Aorta (tissue), 5 donors: ENCODE data around the gene C6orf132. TPM values are rescaled to one million over a fixed set of nuclear protein-coding genes. Genes with fewer than 3 reads are reported as not detected.
"Not testable (repeated sequence)": the region's sequence is repeated elsewhere in the genome, so short reads cannot be mapped to it uniquely, and the experiment has no call there.

Source experiments
- ATAC-seq: fragments of 200-7000 bp; cut with Tn5 transposase; one replicate; pipeline ENCODE4 v1.9.1; 2022; ENCODE audit warnings: moderate library complexity; ENCODE audit not compliant: low FRiP score
- DNase-seq, 2 donors: peaks; one replicate each; pipeline ENCODE4 v3.0.0-alpha.2; 2020
- H3K27ac ChIP-seq, 2 donors: one replicate each; pipeline ENCODE4 v1.5.1; 2013; ENCODE audit warnings: low read length in 2 of 2, mild to moderate bottlenecking in 2 of 2, moderate library complexity in 2 of 2, control low read depth in 1 of 2, inconsistent platforms in 1 of 2, low read depth in 1 of 2
- H3K27me3 ChIP-seq, 2 donors: one replicate each; pipeline ENCODE4 v1.6.1; 2013; ENCODE audit warnings: control low read depth in 1 of 2, low read length in 1 of 2, mild to moderate bottlenecking in 1 of 2, moderate library complexity in 1 of 2; ENCODE audit not compliant: insufficient read depth in 2 of 2, control insufficient read depth in 1 of 2
- H3K36me3 ChIP-seq, 2 donors: one replicate each; pipeline ENCODE4 v1.6.1; 2013; ENCODE audit warnings: control low read depth in 1 of 2, low read length in 1 of 2, mild to moderate bottlenecking in 1 of 2; ENCODE audit not compliant: insufficient read depth in 2 of 2, control insufficient read depth in 1 of 2
- H3K4me1 ChIP-seq, 2 donors: one replicate each; pipeline ENCODE4 v1.6.1; 2013; ENCODE audit warnings: low read length in 2 of 2, control low read depth in 1 of 2, mild to moderate bottlenecking in 1 of 2, moderate library complexity in 1 of 2; ENCODE audit not compliant: insufficient read depth in 2 of 2, control insufficient read depth in 1 of 2
- H3K4me3 ChIP-seq, 2 donors: one replicate each; pipeline ENCODE4 v1.5.1; 2013; ENCODE audit warnings: low read length in 2 of 2, control low read depth in 1 of 2, mild to moderate bottlenecking in 1 of 2
- H3K9me3 ChIP-seq: one replicate; pipeline ENCODE4 v1.6.1; 2013; ENCODE audit warnings: mild to moderate bottlenecking, low read length; ENCODE audit not compliant: control insufficient read depth
- WGBS, 2 donors: extraction: QIAGEN DNeasy Blood & Tissue Kit; methylation state at CpG; one replicate each; pipeline ENCODE4 v1.1.7; 2013; 5-methylcytosine and 5-hydroxymethylcytosine counted together
- intact Hi-C, 2 donors: fragments of 100-400 bp; cut with DNase I; formaldehyde crosslinking; loops; one replicate each; pipeline versions ENCODE4 v1.14.2 to v1.15.0; 2022
- polyA plus RNA-seq, 2 donors: library from polyadenylated mRNA; stranded (reverse); fragments of 200-250 nt; gene quantifications; one replicate each; pipeline ENCODE4 v1.2.3, GENCODE V29; 2013
- total RNA-seq, 2 donors: library from RNA; stranded (reverse); fragmentation: NEBNext Ultra II Directional; extraction: Animal tissue kit (Norgen Biotek cat#: 25700); gene quantifications; one replicate each; pipeline ENCODE4 v1.2.1, GENCODE V29; 2021
- donor health status: healthy with polysubstance abuse.
- donor health status: Bipolar disorder and iron deficiency.
- donor health status: DM: no; HTN: no; CAD: no.
- donor health status: DM: no; HTN: no; CAD: no.
- donor health status: DM: yes; HTN: yes; CAD: no.

C6orf132 gene
- total and polyA plus RNA-seq, 4 donors: 0.51 to 30.7 (median 2.4) TPM

DNA sequence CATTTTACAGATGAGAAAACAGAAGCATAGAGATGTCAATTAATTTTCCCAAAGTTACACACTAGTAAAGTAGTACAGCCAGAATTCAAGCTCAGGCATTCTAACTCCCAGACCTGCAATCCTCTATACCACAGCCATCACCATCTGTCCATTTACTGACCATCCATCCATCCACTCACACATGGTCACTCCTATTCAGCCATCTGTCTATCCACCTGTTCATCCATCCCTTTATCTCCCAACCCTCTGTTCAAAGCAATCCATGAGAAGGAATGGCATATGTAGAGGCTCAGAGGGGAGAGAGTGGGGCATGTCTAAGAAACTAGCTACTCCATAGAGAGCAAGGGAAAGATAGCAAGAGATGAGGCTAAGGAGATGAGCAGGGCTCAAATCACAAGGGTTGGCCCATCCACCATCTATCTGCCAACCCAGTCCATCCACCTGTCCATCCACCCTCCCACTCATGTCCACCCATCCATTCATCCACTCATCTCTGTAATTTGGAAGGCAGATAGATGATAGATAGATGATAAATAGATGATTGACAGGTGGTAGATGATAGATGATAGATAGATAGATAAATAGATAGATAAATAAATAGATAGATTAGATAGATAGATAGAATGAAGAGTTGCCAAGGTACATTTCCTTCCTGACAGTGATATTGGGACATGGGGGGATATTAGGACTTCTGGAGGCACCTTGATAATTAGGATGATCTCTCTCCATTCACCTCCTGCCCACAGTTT is 12.2 kb upstream of the C6orf132 start:
- Histone ChIP-seq H3K9me3 (no peaks in the 10 kb centered on the region), H3K4me3 (no peak overlapping the region), H3K4me1 (no peaks in the 10 kb centered on the region), H3K27ac (no peak overlapping the region), H3K36me3 (no peaks in the 10 kb centered on the region), H3K27me3 (no peaks in the 10 kb centered on the region)
- intact Hi-C loops: no loop called here
- ATAC-seq (no peak), DNase-seq (no peak)

DNA sequence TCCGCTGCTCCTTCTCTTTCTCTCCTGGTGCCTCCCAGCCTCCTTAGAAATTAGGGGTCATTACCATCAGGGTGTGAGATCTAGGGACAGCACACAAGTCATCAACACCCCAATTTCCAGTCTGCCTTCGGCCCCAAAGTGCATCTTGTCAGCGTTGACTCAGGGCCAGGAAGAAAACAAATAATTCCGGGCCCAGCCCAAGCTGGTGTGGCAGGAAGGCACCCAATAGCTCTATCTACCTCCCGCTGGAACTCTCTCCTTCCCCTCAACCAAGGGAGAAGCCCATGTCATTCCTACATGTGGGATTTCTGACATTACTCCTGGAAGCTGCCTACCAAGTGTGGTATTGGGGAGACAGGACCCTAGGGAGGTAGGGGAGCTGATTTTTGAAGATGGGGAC is 11.5 kb upstream of the C6orf132 start:
- Histone ChIP-seq H3K27me3 (no peaks in the 10 kb centered on the region), H3K27ac (no peak overlapping the region), H3K4me3 (no peak overlapping the region), H3K9me3 (no peaks in the 10 kb centered on the region), H3K4me1 (no peaks in the 10 kb centered on the region), H3K36me3 (no peaks in the 10 kb centered on the region)
- 65 to 68% methylated on average over 5 of the region's 5 CpGs for WGBS, 2 donors
- DNase-seq: no peak
- ATAC-seq: no peak
- intact Hi-C loops: no loop called here

DNA sequence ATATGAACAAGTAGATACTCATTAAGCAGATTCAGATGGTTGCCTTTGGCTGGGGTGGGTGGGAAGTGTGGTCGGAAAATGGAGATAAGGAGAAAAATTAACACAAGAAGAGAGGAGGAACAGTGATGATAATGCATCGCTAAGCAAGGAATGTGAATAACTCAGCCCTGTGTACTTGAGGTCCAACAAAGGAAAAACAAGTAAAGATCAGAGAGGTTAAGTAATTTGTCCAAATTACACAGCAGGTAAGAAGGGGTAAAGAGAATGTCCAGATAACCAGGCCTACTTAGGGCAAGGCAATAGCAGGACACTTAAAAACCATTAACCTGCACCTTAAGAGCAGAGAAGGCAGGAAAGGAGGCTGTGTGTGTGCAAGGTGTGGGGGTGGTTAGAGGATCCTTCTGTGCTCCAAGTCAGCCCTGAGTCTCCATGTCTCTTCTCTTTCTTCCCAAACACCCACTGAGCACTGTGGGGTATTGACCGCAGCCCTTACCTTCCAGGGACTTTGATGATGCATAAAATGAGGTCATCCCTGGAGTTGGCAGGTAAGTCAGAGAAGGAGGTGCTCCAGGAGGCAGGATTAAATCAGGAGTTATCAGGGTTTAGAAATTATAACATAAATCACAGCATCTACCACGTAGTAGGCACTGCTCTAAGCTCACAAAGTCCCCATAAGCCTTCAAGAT is 10.3 kb upstream of the C6orf132 start:
- H3K27ac ChIP-seq, DNase-seq, intact Hi-C loops, H3K4me1 ChIP-seq, H3K36me3 ChIP-seq, ATAC-seq, H3K27me3 ChIP-seq, H3K4me3 ChIP-seq, H3K9me3 ChIP-seq: not testable (repeated sequence)
- 72 to 81% methylated on average over 3 of the region's 4 CpGs for WGBS, 2 donors

DNA sequence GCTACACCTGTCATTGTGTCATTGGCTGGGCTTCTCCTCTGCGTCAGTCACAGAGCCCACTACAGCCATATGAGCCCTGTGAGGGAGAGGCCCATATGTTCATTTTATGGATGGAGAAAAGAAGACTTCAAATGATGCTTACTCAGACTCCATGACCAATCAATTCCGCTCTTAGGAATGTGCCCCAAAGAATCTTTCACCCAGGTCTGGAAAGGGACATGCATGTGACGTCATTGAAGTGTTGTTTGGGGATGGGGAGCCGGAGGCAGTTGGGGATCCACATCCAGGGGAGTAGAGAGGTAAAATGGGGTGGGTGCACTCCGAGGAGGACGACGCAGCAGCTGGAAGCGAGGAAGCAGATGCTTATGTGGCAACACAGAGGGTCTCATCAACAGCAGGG is 9.6 kb upstream of the C6orf132 start:
- 60 to 61% methylated on average over 8 of the region's 8 CpGs for WGBS, 2 donors
- Histone ChIP-seq H3K4me1 (no peaks in the 10 kb centered on the region), H3K4me3 (no peak overlapping the region), H3K27me3 (no peaks in the 10 kb centered on the region), H3K36me3 (no peaks in the 10 kb centered on the region), H3K9me3 (no peaks in the 10 kb centered on the region), H3K27ac (no peak overlapping the region)
- DNase-seq (no peak), ATAC-seq (no peak)
- intact Hi-C loops: no loop called here

DNA sequence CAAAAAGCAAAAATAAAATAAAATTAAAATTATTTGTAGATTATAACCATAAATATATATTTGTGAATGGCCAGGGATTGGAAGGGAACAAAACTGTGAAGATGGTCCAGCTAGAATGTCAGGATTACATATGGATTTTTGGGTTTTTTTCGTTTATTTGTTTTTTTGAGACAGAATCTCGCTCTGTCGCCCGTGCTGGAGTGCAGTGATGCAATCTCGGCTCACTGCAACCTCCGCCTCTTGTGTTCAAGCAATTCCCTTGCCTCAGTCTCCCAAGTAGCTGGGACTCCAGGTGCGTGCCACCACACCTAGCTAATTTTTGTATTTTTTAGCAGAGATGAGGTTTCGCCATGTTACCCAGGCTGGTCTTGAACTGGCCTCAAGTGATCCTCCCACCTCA is 7.8 kb upstream of the C6orf132 start:
- Histone ChIP-seq H3K27ac (no peak overlapping the region), H3K36me3 (no peaks in the 10 kb centered on the region), H3K27me3 (no peaks in the 10 kb centered on the region), H3K4me3 (no peak overlapping the region), H3K9me3 (no peaks in the 10 kb centered on the region), H3K4me1 (no peaks in the 10 kb centered on the region)
- intact Hi-C loops: no loop called here
- 85 to 87% methylated on average over 8 of the region's 8 CpGs for WGBS, 2 donors
- DNase-seq: no peak
- no peak for ATAC-seq

DNA sequence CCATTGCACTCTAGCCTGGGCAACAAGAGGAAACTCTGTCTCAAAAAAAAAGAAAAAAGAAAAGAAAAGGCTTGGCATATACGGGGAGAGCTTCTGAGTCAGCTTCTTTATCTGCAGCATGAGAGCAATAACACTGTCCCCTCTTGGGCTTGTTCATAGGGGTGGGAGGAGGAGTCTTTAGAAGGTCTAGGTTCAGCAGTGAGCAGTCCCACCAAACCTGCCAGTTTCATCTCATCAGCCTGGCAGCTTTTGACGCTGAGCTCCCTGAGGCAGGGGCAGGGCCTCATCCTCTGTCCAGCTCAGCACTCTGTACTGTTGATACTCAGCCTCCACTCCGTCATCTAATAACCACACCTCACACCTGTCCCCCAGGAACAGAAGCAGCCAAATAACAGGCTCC is 5.6 kb upstream of the C6orf132 start:
- H3K4me1 ChIP-seq: no peaks in the 10 kb centered on the region
- no peaks in the 10 kb centered on the region for H3K9me3 ChIP-seq
- intact Hi-C loops: no loop called here
- H3K36me3 ChIP-seq: no peaks in the 10 kb centered on the region
- no peaks in the 10 kb centered on the region for H3K27me3 ChIP-seq
- DNase-seq (no peak), ATAC-seq (no peak)
- no peak overlapping the region for H3K4me3 ChIP-seq
- no peak overlapping the region for H3K27ac ChIP-seq
- 47 to 50% methylated on average over 3 of the region's 3 CpGs for WGBS, 2 donors

DNA sequence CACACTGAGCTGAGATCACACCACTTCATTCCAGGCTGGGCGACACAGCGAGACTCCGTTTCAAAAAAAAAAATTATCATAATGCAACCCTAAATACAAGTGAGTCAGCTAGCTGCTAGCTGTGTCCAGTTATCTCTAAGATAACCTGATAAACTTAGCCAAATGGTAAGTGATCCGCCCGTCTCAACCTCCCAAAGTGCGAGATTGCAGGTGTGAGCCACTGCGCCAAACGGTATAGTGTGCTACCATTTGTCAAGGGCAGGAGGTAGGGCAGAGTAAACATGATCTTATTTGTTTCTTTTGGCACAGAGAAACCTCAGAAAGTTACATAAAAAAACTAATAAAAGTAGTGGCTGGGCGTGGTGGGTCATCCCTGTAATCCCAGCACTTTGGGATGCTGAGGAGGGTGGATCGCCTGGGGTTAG is 4.7 kb upstream of the C6orf132 start:
- Histone ChIP-seq H3K9me3 (no peaks in the 10 kb centered on the region), H3K27ac (no peak overlapping the region), H3K4me3 (no peak overlapping the region), H3K4me1 (no peaks in the 10 kb centered on the region), H3K27me3 (no peaks in the 10 kb centered on the region), H3K36me3 (no peaks in the 10 kb centered on the region)
- WGBS, 2 donors: 56 to 62% methylated on average over 10 of the region's 10 CpGs
- intact Hi-C loops: no loop called here
- DNase-seq: no peak
- no peak for ATAC-seq

DNA sequence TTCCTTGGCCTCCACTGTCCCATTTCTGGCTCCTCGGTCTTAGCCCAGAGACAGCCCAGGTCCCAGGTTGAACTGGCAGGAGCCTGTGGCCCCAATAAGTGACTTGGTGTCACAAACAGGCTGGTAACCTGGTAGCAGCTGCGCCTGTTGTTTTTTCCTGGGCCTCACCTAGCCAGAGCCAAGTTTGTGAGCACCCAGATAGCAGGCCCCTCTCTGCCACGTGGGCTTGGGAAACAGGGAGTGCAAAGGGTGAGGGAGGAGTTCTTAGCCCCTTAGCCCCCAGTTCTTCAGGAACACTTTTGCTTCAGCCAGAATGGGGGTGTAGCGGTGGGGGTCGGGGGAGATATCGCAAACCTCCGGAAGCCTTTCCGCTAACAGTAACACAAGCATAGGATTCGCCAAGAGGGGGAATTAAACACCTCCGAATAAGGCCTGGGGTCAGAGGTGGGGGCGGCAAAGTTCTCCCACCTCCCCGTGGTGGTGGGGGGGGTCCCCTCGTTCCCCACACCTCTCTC is 760 bp downstream of the C6orf132 start:
- 60 to 62% methylated on average over 12 to 13 of the region's 13 CpGs for WGBS, 2 donors
- no peaks in the 10 kb centered on the region for H3K36me3 ChIP-seq
- intact Hi-C loops: no loop called here
- H3K27me3 ChIP-seq: no peaks in the 10 kb centered on the region
- DNase-seq: no peak
- no peak for ATAC-seq
- H3K27ac ChIP-seq: no peak overlapping the region
- no peaks in the 10 kb centered on the region for H3K9me3 ChIP-seq
- no peak overlapping the region for H3K4me3 ChIP-seq
- no peaks in the 10 kb centered on the region for H3K4me1 ChIP-seq
